ENCODE data around the gene IL3. TPM values are rescaled to one million over a fixed set of nuclear protein-coding genes. Genes with fewer than 3 reads are reported as not detected.
A peak's percentile ranks its signal among the peaks of the same experiment; 100 is the strongest.

IL3 gene
- total and polyA plus RNA-seq, 9 donors = not detected

DNA sequence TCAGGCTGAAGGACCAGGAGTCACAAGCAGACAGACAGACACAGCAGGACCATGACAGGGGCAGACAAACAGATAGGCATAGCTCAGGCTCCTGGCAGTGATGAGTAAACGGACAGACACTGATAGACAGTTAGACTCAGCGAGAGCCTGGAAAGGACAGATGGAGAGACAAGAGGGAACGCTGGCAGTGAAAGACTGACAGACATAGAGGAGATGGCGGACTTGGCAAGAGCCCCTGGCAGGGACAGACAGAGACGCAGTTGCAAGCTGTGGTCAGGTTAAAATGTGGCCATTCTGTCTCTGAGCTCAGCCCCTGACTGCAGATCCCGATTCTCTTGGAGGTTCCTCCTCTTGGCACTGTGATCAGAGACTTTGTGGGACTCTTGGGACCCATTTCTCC is 26.7 kb downstream of the IL3 start:
- intact Hi-C loops (cut with DNase I) = no loop called here
- no peak overlapping the region for H3K4me3 ChIP-seq
- no peak overlapping the region for H3K27ac ChIP-seq
- no peaks in the 10 kb centered on the region for H3K36me3 ChIP-seq
- TF ChIP-seq EP300 (IDR thresholded peaks at IDR 0.05) (no peak), POLR2A (IDR thresholded peaks at IDR 0.05) (no peak)
- TF ChIP-seq, protein P1, sequence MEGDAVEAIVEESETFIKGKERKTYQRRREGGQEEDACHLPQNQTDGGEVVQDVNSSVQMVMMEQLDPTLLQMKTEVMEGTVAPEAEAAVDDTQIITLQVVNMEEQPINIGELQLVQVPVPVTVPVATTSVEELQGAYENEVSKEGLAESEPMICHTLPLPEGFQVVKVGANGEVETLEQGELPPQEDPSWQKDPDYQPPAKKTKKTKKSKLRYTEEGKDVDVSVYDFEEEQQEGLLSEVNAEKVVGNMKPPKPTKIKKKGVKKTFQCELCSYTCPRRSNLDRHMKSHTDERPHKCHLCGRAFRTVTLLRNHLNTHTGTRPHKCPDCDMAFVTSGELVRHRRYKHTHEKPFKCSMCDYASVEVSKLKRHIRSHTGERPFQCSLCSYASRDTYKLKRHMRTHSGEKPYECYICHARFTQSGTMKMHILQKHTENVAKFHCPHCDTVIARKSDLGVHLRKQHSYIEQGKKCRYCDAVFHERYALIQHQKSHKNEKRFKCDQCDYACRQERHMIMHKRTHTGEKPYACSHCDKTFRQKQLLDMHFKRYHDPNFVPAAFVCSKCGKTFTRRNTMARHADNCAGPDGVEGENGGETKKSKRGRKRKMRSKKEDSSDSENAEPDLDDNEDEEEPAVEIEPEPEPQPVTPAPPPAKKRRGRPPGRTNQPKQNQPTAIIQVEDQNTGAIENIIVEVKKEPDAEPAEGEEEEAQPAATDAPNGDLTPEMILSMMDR (IDR thresholded peaks at IDR 0.05) = no peak
- H3K4me1 ChIP-seq (ENCODE audit: insufficient read depth) = no peaks in the 10 kb centered on the region
- no peaks in the 10 kb centered on the region for H3K27me3 ChIP-seq
- 86 to 92% (median 91%) methylated on average over 6 of the region's 6 CpGs for WGBS, 3 donors
- no peaks in the 10 kb centered on the region for H3K9me3 ChIP-seq
- DNase-seq = peak in 1 of 5 donors; percentile 8

DNA sequence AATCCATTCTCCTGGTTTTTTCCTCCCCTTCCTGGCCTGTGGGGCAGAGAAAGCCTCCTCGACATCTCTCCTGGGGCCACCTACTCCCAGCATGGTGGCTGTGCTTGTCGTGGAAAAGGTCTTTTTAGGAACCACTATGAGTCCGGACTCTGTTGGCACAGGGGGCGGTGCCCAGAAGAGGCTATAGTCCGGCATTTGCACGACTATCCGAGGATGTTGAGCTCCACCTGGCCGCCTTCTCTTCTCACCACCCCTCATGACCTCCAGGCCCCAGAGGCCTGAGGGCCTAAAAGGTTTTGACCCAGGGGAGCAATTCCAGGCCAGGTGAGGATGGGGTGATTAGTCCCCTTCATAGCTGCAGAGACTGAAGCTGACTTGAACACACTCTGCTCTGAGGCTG is 27.2 kb downstream of the IL3 start:
- intact Hi-C loops (cut with DNase I) = no loop called here
- TF ChIP-seq EP300 (IDR thresholded peaks at IDR 0.05) (no peak), POLR2A (IDR thresholded peaks at IDR 0.05) (no peak)
- TF ChIP-seq, protein P1 (IDR thresholded peaks at IDR 0.05) = no peak
- Histone ChIP-seq H3K4me1 (ENCODE audit: insufficient read depth) (no peaks in the 10 kb centered on the region), H3K27ac (no peak overlapping the region), H3K36me3 (no peaks in the 10 kb centered on the region), H3K4me3 (no peak overlapping the region), H3K9me3 (no peaks in the 10 kb centered on the region), H3K27me3 (no peaks in the 10 kb centered on the region)
- WGBS, 3 donors = 87 to 96% (median 87%) methylated on average over 8 of the region's 8 CpGs
- peak in 1 of 5 donors; percentile 12 for DNase-seq

DNA sequence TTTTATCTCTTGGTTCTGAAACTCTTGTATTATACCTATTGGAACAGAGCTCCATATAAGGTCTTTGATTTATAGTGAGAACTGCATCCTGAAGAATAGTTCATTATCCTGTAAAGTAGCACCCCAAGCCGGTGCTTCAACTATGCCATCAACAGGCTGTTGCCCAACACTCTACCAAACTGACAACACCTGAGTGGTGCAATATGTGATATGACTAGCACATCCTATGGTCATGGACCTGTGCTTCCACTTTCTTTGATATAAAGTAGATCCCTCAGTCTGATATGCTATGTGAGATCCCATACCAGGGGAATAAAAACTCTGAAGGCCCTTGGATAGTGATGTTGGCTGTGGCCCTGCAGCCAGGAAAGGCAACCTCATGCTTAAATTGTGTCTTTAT is 28.9 kb downstream of the IL3 start:
- no peaks in the 10 kb centered on the region for H3K36me3 ChIP-seq
- intact Hi-C loops (cut with DNase I) = no loop called here
- H3K27ac ChIP-seq = no peak overlapping the region
- H3K4me3 ChIP-seq = no peak overlapping the region
- H3K27me3 ChIP-seq = no peaks in the 10 kb centered on the region
- H3K4me1 ChIP-seq (ENCODE audit: insufficient read depth) = no peaks in the 10 kb centered on the region
- no peak for DNase-seq
- no peaks in the 10 kb centered on the region for H3K9me3 ChIP-seq
- 73 to 96% (median 89%) methylated on average over 1 of the region's 1 CpG for WGBS, 3 donors
- TF ChIP-seq POLR2A (IDR thresholded peaks at IDR 0.05) = no peak
- TF ChIP-seq, protein P1 (IDR thresholded peaks at IDR 0.05) = no peak
- no peak for TF ChIP-seq EP300 (IDR thresholded peaks at IDR 0.05)

DNA sequence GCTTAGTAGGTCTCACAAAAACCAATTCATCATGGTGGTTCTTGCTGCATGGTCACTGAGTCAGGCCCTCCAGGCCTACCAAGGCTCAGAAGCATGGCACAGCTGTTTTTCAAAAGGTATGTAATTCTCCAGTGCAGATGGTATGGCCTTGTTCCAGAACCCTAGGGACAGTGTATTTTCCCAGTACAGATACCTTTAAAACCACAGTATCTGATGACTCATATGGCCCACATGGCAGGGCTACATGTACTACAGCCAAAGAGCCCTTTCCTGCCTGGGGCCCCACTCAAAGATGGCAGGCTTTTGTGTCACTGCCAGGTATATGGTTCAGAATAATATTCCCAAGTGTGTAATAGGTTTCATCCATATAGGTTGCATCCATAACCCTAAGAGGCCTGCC is 29.7 kb downstream of the IL3 start:
- H3K4me3 ChIP-seq = no peak overlapping the region
- H3K27ac ChIP-seq = no peak overlapping the region
- intact Hi-C loops (cut with DNase I) = no loop called here

More for the DNA sequence above, 29.7 kb downstream of the IL3 start:
- TF ChIP-seq EP300 (IDR thresholded peaks at IDR 0.05) = no peak
- TF ChIP-seq, protein P1 (IDR thresholded peaks at IDR 0.05) = no peak
- TF ChIP-seq POLR2A (IDR thresholded peaks at IDR 0.05) = no peak
- Histone ChIP-seq H3K36me3 (no peaks in the 10 kb centered on the region), H3K9me3 (no peaks in the 10 kb centered on the region), H3K27me3 (no peaks in the 10 kb centered on the region), H3K4me1 (ENCODE audit: insufficient read depth) (no peaks in the 10 kb centered on the region)
- no peak for DNase-seq
